Measurements from ENCODE around the gene SYNE3.

Gene SYNE3

DNA sequence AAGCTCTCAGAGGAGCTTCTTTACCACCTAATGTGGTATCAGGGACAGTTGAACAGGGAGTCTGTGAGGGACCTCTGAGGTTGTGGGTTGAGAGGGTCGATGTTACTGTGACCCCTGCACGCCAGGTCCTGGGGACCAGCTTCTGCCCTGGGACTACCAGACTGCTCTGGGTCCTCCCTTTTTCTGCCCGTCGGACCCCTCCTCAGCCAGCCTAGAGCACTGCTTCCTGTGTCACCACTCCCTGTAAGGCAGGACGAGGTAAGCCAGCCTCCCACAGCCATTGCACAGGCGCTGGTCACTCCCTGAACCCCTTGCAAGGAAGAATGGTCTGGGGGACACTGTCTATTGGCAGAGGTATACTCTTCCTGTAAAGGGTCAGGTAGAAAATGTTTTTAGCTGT is 38.1 kb downstream of the SYNE3 start:
- DNase-seq (ENCODE audit: low read depth in 2 of 3, low spot score in 1 of 3) = no peak

DNA sequence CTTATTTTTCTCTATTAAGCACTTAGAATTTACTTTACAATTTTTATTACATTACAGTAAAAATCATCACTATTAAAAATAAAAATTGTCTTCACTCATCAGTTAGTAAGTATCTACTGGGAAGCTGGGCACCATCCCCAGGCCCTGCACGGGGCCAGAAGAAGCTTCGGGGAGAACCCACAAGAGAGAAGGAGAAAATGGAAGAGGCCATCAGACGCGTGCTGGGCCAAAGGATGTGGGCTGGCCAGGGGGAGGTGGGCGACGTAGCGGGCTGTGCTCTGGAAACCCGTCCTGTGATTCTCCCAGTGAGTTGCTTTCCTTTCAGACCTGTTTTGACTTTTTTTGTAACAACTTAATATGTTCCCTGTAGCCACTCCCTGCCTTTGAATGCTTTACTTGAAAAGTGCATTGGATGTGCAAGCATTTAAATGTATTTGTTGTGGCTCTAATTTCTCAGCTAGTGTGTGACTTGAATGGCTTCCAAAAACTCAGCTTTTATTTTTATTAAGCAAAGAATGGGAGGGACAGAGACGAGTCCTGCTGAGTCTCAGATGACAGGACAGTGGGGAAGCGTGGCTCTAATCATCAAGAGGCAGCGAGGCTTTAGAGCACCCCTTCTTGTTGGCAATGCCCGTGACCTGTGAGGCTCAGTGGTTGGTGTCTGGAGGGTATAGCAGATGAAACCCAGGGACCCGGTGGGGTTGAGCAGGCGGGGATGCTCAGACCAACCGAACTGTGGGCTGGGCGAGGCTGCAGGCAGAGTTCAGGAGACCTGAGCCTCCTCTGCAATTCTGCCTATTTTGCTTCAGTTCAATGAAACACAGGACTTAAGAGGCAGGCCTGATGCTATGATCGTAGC is 38.8 kb downstream of the SYNE3 start:
- no peak for DNase-seq (ENCODE audit: low read depth in 2 of 3, low spot score in 1 of 3)

DNA sequence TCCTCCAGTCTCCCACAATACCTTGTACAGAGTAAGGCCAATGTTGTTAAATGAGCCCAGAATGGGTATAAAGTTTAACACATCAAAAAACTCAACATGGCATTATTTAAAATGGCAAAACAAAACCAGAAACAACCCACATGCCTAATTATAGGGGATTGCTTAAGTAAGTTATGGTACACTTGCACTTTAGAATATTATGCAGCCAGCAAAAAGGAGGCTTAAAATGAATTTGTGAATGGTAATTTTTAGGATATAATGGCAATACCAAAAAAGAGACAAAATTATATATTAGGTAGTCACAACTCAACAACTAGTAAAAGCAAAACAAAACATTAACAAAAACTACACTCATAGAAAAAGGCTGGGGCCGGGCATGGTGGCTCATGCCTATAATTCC is 39.7 kb downstream of the SYNE3 start:
- DNase-seq (ENCODE audit: low read depth in 2 of 3, low spot score in 1 of 3) = no peak

DNA sequence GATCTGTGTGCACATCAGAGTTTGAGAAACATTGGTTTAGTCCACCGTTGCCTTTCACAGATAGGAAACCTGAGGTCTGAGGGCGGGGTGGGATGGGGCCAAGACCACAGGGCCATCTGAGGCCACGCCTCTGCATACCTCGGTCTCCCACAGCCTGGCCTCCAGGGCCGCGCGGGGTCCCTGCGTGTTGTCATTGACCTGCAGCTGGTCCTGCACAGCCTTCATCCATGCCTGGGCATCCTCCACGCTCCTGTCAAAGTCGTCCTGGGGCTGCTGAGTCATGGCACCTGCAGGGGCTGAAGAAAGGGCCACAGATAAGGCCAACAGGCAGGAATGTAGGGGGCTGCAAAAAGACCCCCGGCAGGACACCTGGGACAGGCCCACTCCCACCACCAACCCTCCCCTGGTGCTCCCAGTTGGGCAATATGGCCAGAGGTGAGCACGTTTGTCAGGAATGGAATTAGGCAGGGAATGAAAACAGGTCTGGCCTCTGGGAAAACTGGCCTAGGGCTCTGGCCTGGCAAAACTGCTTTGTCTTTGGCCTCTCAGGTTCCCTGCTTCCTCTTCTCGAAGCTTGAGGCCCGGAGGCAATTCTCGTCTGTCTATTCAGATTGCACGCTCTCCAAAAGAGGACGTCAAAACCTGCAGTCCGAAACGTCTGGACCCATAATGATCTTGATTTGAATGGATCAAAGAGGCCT is 40.8 kb downstream of the SYNE3 start:
- DNase-seq (ENCODE audit: low read depth in 2 of 3, low spot score in 1 of 3) = no peak

DNA sequence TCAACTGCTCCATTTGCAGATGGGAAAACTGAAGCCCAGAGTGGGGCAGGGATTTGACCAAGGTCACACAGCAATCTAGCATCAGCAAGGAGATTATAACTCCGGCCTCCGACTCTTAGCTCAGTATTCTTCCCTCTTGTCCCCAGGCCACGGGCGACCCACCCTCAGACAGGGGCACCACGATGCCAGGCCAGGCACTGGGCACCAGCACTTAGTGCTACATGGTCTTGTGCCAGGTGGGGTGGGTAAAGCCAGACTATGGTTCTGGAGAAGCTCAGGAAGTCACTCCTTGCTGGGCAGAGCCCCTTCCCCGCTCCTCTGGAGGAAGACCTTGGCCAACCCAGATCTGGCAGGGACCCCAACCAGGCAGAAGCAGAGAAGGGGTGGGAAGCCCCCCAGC is 41.5 kb downstream of the SYNE3 start:
- no peak for DNase-seq (ENCODE audit: low read depth in 2 of 3, low spot score in 1 of 3)

DNA sequence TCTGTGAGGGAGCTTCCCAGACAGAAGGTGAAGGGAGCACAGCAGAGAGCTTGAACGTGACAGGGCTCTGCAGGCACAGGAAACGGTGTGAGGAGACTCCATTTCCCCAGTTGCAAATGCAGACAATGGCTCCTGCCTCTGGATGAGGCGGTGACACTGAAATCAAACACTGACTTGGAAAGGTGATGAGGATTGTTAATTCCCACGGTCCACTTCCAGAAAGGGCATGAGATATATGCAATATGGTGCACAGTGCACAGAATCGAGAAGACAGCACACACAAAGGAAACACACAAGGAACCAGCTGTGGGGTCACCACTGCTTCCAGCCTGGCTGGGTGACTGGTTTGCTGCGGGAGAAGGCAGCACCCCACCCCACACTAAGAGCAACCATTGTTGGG is 42.0 kb downstream of the SYNE3 start:
- DNase-seq (ENCODE audit: low read depth in 2 of 3, low spot score in 1 of 3) = no peak

DNA sequence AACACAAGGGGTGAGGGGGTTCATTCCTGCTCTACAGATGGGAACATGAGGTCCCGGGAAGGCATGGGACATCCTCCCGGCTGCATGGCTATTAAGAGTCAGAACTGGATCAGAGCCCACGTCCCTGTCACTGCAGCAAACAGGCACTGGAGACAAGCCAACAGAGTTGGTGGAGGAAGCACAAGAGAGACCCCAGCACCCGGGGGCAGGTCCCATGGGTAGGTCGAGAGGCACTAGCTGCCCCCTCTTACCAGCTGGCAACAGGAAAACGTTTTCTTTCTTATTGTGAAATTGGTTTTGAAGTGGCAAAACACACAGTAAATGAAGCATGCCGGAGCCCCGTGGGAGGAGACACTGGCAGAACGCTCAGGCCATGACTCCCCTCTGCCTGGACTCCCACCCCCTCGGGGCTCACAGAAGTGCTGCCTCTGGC is 43.6 kb downstream of the SYNE3 start:
- no peak for DNase-seq (ENCODE audit: low read depth in 2 of 3, low spot score in 1 of 3)

DNA sequence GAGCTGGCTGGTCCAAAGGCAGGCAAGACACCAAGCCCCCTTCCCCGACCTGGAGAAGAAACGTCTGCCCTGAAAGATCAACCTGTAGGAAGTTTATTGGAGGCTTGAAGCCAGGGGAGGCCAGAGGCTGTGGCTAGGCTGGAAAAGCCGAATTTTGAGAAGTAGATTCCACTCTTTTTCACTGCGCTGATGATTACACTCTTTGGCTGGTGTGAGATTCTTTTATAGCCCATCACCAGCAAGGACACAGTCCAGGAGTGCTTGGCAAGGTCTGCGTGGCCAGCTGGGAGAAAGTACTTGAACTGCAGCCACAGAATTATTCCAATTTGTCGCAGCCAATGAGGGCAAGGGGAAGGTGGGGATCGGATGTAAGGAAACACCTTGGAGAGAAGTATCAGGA is 45.0 kb downstream of the SYNE3 start:
- no peak for DNase-seq (ENCODE audit: low read depth in 2 of 3, low spot score in 1 of 3)

DNA sequence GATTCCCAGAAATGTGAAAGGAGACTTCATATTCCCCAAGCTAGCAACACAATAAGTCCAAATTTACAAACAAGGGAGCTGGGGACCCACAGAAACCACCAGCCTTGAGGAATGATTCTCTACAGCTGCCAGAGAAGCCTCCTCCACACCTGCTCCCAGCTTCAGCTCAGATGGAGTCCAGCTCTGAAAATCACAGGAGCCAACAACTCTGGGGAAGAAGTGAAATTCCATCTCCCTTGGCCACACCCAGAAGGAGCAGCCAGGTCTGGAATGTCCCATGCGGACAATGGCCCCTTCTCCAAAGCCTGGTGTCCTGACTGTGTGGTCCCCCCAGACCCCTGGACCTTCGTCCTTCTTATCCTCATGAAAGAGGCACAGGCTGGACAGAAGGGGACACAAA is 45.4 kb downstream of the SYNE3 start:
- DNase-seq (ENCODE audit: low read depth in 2 of 3, low spot score in 1 of 3) = no peak

DNA sequence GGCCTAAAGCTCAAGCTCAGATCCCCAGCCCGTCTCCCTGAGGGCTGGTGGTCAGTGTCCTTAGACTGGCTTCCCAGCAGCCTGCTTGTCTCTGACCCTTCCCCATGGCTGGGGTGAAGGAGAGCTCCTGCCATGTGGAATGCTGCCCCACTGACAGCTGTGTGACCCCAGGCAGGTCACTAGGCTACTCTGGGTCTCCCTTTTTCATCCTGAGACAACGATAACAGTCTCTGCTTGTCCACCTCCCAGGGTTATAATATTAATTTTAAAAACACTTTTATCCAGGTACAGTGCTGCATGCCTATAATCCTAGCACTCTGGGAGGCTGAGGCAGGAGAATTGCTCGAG is 47.3 kb downstream of the SYNE3 start:
- DNase-seq (ENCODE audit: low read depth in 2 of 3, low spot score in 1 of 3) = no peak

DNA sequence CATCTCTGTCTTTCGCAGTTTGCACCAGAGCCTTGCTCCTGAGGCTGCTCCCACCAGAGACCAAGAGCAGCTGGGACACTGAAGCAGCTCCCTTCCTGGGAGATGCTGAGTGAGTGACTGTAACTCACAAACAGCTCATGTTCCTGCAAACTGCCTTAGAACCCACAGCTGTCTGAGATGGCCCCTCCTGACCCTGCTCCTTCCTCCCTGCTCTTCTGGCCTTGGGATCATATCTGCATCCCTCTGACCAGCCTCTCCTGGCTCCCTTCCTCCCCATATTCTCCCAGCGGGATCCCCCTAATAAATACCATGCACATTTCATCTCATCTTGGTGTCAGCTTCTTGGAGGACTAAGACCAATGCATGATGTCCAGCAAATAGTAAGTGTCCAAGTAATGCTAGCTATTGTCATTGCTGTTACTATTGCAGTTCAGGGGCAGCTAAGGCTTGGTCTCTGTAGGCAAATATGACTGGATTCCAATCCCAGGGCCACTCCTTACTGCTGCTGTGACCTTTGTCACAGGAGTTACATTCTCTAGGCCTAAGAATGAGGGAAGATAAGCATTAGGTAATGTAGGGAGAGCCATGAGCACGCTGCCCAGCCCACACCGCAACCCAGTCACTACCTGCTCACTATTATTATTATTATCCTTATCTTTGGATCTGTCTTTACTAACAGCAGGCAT is 47.9 kb downstream of the SYNE3 start:
- DNase-seq (ENCODE audit: low read depth in 2 of 3, low spot score in 1 of 3) = no peak

DNA sequence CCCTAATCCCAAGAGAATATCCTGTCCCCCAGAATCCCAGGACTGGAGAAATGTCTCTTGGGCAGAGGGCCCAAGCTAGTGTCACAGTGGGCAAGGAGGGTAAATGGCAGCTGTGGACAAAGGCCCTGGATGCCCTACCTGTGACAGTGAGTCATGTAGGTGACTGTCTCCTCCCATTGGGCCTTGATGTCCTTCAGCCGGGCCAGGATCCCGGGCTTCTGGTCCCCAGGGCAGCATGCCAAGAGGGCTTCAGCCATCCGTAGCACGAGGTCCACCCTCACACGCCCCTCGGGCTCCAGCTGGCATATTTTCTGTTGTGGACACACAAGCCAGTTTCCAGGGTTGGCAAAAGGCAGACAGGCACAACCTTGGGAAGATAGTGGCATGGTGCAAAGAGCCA is 48.8 kb downstream of the SYNE3 start:
- DNase-seq (ENCODE audit: low read depth in 2 of 3, low spot score in 1 of 3) = no peak

DNA sequence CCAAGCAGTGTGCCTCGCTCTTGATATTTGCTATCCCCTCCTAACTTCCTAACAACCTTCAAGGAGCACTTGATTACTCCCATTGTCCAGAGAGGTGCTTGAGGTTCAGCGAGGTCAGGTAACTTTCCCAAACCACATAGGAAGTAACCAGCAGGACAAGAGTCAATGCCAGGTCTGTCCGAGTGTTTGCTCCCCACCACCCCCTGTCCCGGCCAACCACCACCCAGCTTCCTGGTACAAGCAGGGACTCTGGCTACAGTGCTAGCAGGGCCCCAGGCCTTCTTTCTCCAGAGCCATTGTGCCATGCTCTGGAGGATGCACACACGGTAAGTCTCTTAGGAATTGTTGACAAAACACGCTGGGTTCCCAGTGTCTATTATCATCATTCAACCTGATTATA is 49.2 kb downstream of the SYNE3 start:
- no peak for DNase-seq (ENCODE audit: low read depth in 2 of 3, low spot score in 1 of 3)
